GOT3 (cell line): ENCODE results near the gene PLCH2.
"Not testable (repeated sequence)": the region's sequence is repeated elsewhere in the genome, so short reads cannot be mapped to it uniquely, and the experiment has no call there.

Experiments
- DNase-seq: peaks from one replicate; lab custom pipeline; 2025; ENCODE audit warnings: mixed read lengths; lab: John Stamatoyannopoulos, UW

The PLCH2 gene

DNA sequence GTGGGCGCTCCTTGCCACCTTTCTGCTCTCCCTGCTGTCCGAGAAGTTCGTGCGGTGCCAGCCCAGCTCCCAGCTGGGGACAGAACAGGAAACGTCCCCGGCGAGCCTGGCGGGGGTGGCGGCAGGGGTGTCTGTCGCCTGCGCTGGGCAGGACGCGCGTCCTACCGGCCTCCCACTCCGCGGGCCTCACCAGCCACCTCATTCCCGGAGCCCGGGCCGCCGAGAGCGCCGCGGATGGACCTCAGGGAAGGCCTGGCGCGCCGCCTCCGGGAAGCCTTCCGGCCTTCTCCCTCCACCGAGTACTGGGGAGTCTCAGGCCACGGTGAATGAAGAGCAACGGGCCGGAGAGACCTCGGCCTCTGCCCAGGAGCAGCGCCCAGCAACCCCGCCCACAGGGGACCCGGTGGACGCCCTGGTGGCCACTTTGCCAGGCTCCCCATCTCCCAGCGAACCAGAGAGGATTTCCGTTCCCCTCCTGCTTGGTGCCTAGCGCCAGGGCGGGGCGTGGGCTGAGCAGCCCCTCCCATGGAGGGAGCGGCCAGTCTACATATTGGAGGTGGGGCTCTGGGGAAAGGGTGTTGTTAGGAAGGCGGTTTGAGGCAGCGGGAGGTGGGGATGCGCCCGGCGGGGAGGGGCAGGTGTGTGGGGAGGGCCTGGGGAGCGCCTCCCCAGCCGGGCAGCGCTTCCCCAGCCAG, 70.6 kb downstream of the PLCH2 start:
- DNase-seq: no peak

DNA sequence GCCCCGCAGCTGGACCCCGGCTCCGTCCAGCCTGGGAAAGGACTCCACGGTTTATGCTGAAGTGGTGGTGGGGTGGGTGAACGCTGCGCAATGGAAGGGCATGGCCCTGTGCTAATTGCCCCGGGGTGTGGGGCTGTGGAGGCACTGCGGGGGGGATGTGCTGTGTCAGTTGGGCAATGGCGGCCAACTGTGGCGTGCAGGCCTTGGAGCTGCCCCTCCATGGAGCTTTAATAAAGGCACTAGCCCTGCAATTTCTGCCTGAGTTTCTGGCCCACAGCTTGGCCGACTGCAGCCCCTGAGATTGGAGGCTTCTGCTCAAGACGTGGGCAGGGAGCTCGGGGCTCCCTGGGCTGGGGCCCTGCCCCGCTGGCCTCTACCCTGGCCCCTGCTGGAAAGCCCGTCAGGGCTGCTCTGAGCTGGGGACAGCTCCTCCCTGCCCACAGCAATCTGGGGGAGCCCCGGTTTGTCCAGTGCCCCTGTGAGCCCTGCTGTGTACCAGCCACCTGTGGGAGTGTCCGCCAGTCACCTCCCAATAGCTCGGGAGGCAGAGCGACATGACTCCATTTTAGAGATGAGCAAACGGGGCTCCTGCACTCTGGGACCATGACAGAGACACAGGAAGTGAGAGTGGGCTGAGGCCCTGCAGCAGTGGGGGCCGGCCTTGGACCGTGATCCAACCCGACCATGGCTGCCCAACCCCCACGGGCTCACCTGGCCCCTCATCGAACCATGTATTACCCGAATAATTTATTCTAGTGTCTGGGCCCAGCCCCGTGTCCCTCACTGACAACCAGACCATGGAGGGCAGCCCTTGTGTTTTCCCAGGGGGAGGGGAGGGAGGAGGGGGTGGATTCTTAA, 71.3 kb downstream of the PLCH2 start:
- DNase-seq: no peak

GRCh38 chr1:2548068-2548589, 72.0 kb downstream of the PLCH2 start:
- peak; percentile 22 for DNase-seq

- not testable (repeated sequence) for DNase-seq
These were observed 73.4 kb downstream of the PLCH2 start for GRCh38 chr1:2549367-2550029.

DNA sequence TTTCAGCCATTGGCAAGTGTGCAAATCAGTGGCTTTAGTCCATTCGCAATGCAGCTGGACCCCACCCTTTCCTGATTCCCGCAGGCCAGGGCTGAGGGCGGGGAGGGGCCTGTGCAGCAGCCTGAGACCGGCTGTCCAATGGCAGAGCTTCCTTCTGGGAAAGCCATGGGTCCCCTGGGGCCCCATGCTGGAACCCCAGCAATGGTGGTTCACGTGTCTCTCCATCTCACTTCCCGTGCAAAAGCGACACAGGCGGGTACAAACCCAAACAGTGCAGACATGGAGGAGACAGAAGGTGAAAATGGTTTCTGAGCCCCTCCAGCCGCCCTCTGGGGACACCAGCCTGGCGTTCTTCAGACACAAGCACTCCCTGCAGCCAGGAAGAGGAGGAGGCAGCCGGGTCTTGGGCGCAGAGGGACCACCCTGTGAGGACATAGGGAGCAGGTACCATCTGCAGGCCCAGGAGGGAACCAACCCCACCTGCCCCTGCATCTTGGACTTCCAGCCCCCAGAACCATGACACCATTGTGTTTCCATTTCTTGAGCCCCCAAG, 74.3 kb downstream of the PLCH2 start:
- not testable (repeated sequence) for DNase-seq

GRCh38 chr1:2551544-2551943, 75.5 kb downstream of the PLCH2 start:
- not testable (repeated sequence) for DNase-seq

- no peak for DNase-seq
These were observed 76.1 kb downstream of the PLCH2 start for GRCh38 chr1:2552189-2552588.

GRCh38 chr1:2553076-2553475, 77.0 kb downstream of the PLCH2 start:
- not testable (repeated sequence) for DNase-seq

DNA sequence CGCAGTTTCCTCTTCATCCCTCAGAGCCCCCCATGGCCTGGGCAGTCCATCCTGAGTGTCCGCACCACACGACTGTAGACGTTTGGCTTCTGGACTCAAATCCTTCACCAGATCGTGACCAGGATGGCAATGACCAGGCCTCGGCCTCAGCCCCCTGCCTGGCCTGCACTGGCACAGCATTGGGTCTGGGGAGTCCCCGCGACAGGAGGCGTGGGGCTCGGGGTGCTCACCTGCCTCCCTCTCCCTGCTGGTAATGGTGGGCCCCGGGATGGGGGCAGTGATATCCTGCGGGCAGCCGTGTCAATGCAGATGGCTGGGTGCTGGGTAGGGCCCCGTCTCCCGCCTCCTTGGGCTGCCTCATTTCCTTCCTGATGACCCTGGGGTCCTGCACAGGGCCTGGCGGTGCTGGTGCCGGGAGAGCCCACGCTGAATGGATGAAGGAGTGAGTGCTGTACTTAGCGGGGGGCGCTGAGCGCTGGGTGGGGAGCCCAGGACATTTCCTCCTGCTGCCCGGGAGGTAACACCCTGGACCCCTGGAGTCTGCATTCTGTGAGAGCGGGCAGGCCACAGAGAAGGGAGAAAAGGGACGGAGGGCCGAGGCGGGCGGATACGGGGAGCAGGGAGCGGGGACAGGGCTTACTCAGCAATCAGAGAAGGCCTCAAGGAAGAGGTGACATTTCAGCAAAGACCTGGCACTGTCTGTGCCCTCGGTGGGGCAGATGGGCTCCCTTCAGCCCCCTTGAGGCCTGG, 78.0 kb downstream of the PLCH2 start:
- no peak for DNase-seq

DNA sequence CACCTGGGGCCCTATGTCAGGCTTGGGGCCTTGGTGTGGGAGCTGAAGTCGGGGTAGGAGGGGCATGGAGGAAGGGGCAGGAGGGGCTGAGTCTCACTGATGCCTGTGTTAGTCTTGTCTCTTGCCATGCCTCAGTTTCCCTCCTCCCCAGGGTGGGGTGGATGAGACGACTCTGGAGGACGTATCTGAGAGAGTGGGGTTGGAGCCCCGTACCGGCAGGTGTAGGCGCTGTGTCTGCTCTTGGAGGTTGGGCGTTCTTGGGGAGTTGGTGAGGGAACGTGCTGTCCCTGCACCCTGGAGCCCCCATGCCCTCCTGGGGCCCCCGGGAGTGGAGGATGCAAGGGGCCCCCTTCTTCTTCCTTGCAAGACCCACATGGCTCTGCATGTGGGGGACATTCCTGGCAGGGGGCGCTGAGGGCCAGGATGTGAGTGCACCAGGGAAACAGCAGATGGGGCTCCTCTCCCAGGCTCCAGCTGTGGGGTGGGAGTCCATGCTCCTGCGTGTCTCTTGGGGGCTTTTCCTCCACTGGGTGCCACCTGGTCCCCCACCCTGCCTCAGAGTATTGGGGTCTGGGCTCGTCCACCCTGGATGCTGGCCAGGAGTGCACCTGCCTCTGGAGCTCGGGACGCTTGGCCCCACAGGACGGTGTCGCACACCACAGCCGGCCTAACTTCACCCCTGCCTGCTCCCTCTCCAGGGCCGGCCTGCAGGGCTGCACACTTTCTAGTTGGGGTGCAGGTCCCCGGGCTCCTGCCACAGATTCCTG, 78.7 kb downstream of the PLCH2 start:
- no peak for DNase-seq
